SKM-1 treated with dmso at 0.1 percent for 144 hours (cell line): ENCODE results near the gene TTLL3.
"Not testable (repeated sequence)": the region's sequence is repeated elsewhere in the genome, so short reads cannot be mapped to it uniquely, and the experiment has no call there.

ENCODE experiments used
- DNase-seq: peaks from one replicate; lab custom pipeline; 2025; ENCODE audit not compliant: unreplicated experiment; lab: John Stamatoyannopoulos, UW

TTLL3 gene

DNA sequence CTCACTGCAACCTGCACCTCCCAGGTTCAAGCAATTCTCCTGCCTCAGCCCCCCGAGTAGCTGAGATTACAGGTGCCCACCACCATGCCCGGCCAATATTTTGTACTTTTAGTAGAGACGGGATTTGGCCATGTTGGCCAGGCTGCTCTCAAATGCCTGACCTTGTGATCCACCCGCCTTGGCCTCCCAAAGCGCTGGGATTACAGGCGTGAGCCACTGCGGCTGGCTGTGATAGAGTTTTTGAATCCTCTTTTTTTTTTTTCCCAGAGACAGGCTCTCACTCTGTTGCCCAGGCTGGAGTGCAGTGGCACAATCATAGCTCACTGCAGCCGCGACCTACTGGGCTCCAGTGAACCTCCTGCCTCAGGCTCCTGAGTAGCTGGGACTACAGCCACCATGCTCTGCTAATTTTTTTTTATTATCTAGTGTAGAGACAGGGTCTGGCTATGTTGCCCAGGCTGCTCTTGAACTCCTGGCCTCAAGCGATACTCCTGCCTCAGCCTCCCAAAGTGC is 55.1 kb downstream of the TTLL3 start:
- DNase-seq = not testable (repeated sequence)

DNA sequence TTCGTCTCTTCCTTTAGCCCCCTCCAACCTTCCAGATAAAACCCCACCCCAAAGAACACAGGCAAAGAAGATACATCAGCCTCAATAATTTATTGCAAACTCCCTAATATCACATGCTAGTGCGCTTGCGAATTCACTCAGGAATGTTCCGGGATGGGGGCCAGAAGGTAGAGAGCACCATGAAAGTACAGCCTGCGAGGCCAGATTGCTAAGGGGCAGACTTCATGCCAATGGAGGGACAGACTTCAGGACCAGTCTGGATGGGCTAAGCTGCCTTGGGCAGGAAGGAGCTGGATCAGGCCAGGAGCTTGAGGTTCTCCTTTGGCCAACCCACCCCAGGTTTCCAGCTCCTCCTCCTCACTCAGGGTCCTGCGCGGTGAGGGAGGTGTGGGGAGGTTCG is 56.6 kb downstream of the TTLL3 start:
- DNase-seq = no peak

DNA sequence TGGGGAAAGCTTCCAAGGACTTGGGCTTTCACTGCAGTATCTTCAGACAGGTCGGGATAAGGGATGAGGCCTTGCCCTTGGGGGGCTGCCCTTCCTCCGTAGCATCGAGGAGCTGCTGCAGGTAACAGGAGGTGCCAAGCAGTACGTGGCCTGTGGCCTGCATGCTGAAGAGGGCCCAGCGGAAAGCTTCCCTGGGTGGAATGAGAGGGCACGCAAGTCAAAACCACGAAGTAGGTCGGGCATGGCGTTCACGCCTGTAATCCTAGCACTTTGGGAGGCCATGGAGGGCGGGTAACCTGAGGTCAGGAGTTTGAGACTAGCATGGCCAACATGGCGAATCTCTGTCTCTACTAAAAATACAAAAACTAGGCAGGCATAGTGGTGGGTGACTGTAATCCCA is 57.0 kb downstream of the TTLL3 start:
- DNase-seq = no peak

DNA sequence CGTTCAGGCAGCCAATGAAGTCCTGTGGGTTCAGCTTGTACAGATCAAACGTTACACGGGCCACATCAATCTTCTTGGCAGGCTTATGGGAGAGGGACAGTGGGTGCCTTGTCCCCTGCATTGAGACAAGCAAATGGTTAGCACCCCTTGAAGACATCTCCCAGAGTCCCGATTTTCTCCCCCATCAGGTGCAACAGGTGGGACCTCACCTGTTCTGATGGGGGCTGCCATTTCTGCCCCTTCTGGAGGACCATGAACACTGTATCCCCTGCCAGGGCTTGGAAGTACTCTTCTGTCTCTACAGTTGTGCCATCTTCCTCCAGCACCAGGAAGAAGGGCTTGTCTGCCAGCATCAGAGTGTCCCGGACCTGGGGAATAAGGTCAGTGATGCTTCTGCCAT is 59.9 kb downstream of the TTLL3 start:
- DNase-seq = no peak

DNA sequence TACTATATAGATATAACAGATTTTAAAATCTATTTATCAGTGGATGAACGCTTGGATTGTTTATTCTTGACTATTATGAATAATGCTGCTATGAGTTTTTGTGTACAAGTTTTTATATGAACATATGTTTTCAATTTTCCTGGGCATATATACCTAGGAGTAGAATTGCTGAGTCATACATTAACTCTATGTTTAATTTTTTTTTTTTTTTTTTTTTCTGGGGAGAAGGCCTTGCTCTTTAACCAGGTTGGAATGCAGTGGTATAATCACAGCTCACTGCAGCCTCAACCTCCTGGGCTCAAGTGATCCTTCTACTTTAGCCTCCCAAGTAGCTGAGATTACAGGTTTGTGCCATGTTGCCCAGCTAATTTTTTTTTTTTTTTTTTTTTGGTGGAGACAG is 60.9 kb downstream of the TTLL3 start:
- DNase-seq = no peak

DNA sequence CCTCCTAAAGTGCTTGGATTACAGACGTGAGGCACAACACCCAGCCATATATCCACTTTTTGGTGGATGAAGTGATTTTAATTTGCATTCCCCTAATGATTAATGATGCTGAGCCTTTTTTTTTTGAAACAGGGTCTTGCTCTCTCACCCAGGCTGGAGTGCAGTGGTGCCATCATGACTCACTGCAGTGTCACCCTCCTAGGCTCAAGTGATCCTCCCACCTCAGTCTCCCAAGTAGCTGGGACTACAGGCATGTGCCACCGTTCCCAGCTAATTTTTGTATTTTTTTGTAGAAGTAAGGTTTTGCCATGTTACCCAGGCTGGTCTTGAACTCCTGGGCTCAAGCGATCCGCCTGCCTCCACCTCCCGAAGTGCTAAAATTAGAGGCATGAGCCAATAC is 62.0 kb downstream of the TTLL3 start:
- not testable (repeated sequence) for DNase-seq

DNA sequence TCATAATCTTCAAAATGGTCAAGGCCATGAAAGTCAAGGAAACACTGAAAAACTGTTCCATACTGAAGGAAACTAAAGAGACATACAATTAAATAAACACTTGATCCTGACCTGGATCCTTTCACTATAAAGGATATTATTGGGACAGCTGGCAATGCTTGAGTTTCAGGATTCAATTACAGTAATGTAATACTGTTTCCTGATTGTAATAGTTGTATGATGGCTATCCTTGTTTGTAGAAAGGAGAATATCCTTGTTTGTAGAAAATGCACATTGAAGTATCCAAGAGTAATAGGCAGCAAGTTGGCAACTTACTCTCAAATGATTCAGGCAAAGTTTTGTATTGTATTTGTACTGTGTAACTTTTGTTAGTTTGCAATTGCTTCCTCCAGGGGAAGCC is 65.4 kb downstream of the TTLL3 start:
- no peak for DNase-seq

DNA sequence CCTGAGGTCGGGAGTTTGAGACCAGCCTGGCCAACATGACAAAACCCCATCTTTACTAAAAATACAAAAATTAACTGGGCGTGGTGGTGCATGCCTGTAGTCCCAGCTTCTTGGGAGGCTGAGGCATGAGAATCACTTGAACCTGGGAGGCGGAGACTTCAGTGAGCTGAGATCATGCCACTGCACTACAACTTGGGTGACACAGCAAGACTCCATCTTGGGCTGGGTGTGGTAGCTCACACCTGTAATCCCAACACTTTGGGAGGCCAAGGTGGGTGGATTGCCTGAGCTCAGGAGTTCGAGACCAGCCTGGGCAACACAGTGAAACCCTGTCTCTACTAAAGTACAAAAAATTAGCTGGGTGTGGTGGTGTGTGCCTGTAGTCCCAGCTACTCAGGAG is 66.2 kb downstream of the TTLL3 start:
- not testable (repeated sequence) for DNase-seq

DNA sequence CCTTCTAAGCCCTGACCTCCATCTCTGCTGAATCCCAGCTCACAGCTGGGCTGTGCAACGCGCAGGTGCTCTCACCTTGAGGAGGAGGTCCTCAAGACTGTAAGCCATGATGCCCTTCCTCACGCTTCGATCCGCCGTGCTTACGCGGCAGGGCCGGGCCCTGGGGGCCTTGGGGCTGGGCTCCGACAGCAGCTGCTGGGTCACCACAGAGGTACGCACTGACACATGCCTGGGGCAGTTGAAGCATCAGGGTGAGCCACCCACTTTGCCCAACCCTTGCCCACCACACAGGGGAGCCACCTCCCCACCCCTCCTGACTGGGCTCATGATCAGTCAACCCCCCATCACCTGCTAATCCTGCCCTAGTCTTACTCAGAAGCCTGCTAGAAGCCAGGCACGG is 66.9 kb downstream of the TTLL3 start:
- no peak for DNase-seq

DNA sequence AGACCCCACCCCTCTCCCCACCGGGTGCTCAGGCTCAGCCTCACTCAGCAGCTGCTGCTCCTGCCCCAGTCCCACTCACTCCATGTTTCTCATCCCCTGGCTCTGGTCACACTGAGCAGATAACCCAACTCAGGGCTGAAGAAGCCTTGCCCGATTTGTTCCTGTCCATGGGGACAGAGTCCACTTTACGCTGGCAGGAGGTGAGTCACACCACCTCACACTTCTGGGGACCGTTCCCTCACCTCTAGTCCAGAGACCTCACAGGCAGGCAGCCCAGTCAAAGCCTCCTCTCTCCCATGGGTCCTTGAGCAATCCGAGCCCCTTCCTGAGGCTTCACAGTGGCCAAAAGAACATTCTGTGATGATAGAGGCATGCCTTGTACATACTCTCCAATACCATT is 68.6 kb downstream of the TTLL3 start:
- DNase-seq = no peak

DNA sequence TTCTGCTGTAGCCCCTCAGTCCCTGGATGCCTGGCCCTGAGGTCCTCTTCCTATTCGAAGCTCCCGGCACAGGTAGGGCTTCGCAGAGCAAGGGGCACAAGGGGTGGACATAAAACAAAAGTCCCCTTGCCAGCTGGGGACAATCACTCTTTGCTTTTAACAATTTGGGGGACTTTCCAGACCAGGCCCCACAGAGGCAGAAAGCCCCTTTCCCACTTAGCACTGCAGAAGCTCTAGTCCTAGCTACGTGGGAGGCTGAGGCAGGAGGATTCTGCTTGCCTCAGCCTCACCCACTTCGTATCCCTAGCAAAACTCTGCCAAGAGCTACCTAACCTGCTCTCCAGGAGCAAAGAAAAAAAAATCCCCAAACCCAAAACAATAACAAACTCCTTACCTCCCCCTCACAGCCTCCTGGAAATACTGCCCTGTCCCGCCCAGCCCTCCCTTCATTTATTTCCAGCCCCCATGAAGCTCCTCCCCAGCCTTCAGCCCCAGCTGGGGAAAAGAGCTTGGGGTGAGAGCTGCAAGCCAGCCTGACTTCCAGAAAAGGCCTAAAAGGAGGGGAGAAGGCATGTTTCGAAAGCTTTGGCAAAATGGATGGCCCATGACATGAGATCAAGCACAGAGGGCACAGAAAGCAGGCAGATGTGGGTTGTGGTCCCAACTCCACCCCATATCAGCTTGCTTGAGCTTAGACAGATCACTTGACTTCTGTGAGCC is 69.9 kb downstream of the TTLL3 start, which contains the start of gene CIDEC:
Gene CIDEC (minus strand): TSS at position 424 of the 720 bp plus-strand sequence. CDS start 1,767 bp downstream, outside the sequence.
- no peak for DNase-seq

DNA sequence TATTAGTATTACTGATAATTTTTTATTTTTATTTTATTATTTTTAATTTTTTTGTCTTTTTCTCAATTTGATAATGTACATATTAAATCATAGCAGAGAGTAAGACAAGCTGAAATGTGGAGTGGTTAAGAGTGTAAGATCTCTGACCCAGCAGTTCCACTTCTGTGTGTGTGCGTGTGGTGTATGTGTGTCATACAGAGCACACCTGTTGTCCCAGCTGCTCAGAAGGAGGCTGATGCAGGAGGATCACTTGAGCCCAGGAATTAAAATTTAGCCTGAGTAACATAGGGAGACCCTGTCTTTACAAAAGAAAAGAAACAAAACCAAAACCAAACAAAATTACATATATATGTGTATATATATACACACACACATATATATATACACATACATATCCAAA is 71.4 kb downstream of the TTLL3 start:
- no peak for DNase-seq

DNA sequence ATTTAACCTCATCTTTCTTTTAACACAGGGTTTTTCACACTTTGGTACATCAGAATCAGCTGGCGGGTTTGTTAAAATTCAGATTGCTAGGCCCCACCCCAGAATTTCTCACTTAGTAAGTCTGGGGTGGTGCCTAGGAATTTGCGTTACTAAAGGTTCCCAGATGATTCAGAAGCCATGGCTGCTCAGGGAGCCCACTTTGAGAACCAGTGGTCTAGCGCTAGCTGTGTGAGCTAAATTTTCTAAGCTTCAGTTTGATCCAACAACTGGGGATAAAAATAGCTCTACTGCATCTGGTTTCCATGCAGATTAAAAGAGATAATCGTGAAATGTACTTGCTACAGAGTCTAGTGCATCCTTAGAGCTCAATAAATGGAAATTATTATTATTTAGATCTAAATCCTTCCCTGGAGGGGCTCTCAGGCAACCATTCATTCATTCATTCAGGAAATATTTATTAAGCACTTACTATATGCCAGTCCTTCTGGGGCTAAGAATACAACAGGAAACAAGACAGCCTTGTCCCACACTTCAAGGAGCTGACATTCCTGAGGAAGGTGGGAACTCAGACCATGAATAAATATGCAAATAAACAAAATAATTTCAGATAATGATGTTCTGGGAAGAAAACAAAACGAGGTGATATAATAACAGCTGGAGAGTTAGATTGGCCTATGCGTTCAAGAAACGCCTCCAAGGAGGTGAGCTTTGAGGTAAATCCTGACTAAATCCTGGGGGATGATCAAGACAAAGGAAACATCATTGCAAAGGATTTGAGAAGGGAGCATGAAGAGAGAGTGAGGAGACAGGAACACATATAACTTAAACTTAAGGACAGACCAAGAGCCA is 73.9 kb downstream of the TTLL3 start:
- DNase-seq = no peak

DNA sequence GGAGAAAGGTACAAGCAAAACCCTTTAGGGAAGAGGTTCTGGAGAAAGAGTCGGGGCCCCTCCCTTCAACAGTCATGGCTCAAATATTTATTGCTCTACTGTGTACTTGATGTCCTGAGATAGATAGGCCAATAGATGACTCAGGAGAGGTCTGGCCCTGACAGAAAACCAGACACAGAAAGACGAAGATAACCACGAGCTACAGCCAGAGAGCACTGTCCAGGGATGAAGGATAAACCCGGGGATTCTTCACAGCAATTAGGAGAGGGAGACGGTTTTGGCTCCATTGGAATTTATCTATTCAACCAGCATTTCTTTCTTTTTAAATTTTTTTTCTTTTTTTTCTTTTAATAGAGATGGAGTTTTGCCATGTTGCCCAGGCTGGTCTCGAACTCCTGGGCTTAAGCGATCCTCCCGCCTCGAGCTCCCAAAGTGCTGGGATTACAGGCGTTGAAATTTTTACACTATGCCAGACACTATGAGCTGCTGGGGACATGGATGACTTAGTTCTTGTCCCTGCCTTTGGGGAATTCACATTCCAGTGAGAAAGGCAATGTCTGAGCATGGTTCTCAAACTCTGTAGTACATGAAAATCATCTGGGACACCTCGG is 74.6 kb downstream of the TTLL3 start:
- no peak for DNase-seq
